NT2/D1 (cell line): ENCODE data around the gene LYST.

Source experiments
- SUZ12 ChIP-seq: IDR thresholded peaks from 2 replicates; pipeline ENCODE4 v1.6.1; 2011; ENCODE audit not compliant: insufficient read length, insufficient read depth; ENCODE audit errors: extremely low read depth
- YY1 ChIP-seq: IDR thresholded peaks from 2 replicates; pipeline ENCODE4 v1.6.1; 2011; ENCODE audit not compliant: insufficient read length, insufficient read depth
- ZNF274 ChIP-seq: IDR thresholded peaks from 2 replicates; pipeline ENCODE4 v1.6.1; 2011; ENCODE audit warnings: mild to moderate bottlenecking, low read depth, low read length

GRCh38 chr1:235682216-235682615 lies 184.5 kb downstream of the LYST start:
- TF ChIP-seq SUZ12 (no peak), YY1 (no peak), ZNF274 (no peak)
